ENCODE measurements around the gene WDR18.

- TF ChIP-seq POLR2AphosphoS5 (IDR thresholded peaks at IDR 0.05; ENCODE audit: low read depth, low read length) (no peak), REST (IDR thresholded peaks at IDR 0.05; ENCODE audit: insufficient read depth in 1 of 2, low read depth in 2 of 2, low read length in 2 of 2) (no peak)
Measured at GRCh38 chr19:990746-991145, 6.6 kb downstream of the WDR18 start.
